Liver (tissue), 9 donors: ENCODE measurements around the gene CACNB4. TPM values are rescaled to one million over a fixed set of nuclear protein-coding genes. Genes with fewer than 3 reads are reported as not detected.

ENCODE experiments used
- DNase-seq: peaks from one replicate; pipeline ENCODE4 v3.0.0-alpha.2; 2017; ENCODE audit warnings: low spot score
- H3K27ac ChIP-seq, 2 donors: one replicate each; pipeline ENCODE4 v1.7.0; 2013; ENCODE audit warnings: inconsistent platforms in 2 of 2, low read length in 2 of 2, control low read depth in 1 of 2, low read depth in 1 of 2, mild to moderate bottlenecking in 1 of 2
- H3K27me3 ChIP-seq, 4 donors: one replicate each; pipeline versions ENCODE4 v1.6.1 to v1.7.0; 2013; ENCODE audit warnings: low read length in 3 of 4, inconsistent platforms in 1 of 4, mild to moderate bottlenecking in 1 of 4, moderate library complexity in 1 of 4; ENCODE audit not compliant: control insufficient read depth in 4 of 4, insufficient read depth in 4 of 4
- H3K36me3 ChIP-seq, 4 donors: one replicate each; pipeline versions ENCODE4 v1.6.1 to v1.7.0; 2013; ENCODE audit warnings: low read length in 3 of 4, mild to moderate bottlenecking in 3 of 4, low read depth in 1 of 4, moderate library complexity in 1 of 4; ENCODE audit not compliant: control insufficient read depth in 4 of 4, insufficient read depth in 3 of 4
- H3K4me1 ChIP-seq, 4 donors: one replicate each; pipeline versions ENCODE4 v1.6.1 to v1.7.0; 2013; ENCODE audit warnings: low read length in 3 of 4, mild to moderate bottlenecking in 3 of 4, moderate library complexity in 1 of 4; ENCODE audit not compliant: control insufficient read depth in 4 of 4, insufficient read depth in 4 of 4
- H3K4me3 ChIP-seq, 3 donors: one replicate each; pipeline versions ENCODE4 v1.6.1 to v1.7.0; 2013; ENCODE audit warnings: low read length in 3 of 3, control low read depth in 1 of 3, low read depth in 1 of 3, mild to moderate bottlenecking in 1 of 3
- H3K9ac ChIP-seq, 2 donors: one replicate each; pipeline ENCODE4 v1.7.0; 2013; ENCODE audit warnings: low read length in 2 of 2, mild to moderate bottlenecking in 2 of 2, moderate library complexity in 2 of 2, control low read depth in 1 of 2, low read depth in 1 of 2
- H3K9me3 ChIP-seq, 4 donors: one replicate each; pipeline versions ENCODE4 v1.6.1 to v1.7.0; 2013; ENCODE audit warnings: low read length in 3 of 4; ENCODE audit not compliant: control insufficient read depth in 4 of 4
- ATF3 ChIP-seq: IDR thresholded peaks from 2 replicates; pipeline ENCODE4 v1.6.1; 2016; ENCODE audit warnings: antibody characterized with exemption
- HNF4A ChIP-seq, 2 donors: conservative IDR thresholded peaks; 2 replicates each; pipeline ENCODE4 v1.6.1; 2016; ENCODE audit warnings: antibody characterized with exemption in 2 of 2, mild to moderate bottlenecking in 2 of 2
- HNF4G ChIP-seq: IDR thresholded peaks from 2 replicates; pipeline ENCODE4 v1.6.1; 2016; ENCODE audit warnings: antibody characterized with exemption
- REST ChIP-seq: IDR thresholded peaks from 2 replicates; pipeline ENCODE4 v1.6.1; 2016; ENCODE audit warnings: antibody characterized with exemption, mild to moderate bottlenecking
- RXRA ChIP-seq, 2 donors: IDR thresholded peaks; 2 replicates each; pipeline ENCODE4 v1.6.1; 2017 to 2018; ENCODE audit warnings: antibody characterized with exemption in 2 of 2, mild to moderate bottlenecking in 1 of 2
- TAF1 ChIP-seq: conservative IDR thresholded peaks from 2 replicates; pipeline ENCODE4 v1.6.1; 2016; ENCODE audit warnings: antibody characterized with exemption, mild to moderate bottlenecking
- YY1 ChIP-seq: IDR thresholded peaks from 2 replicates; pipeline ENCODE4 v1.6.1; 2016; ENCODE audit warnings: antibody characterized with exemption, mild to moderate bottlenecking
- ZBTB33 ChIP-seq: IDR thresholded peaks from 2 replicates; pipeline ENCODE4 v1.6.1; 2016; ENCODE audit warnings: antibody characterized with exemption
- WGBS: extraction: QIAGEN DNeasy Blood & Tissue Kit; methylation state at CpG from one replicate; pipeline ENCODE4 v1.1.7; 2013; 5-methylcytosine and 5-hydroxymethylcytosine counted together
- polyA plus RNA-seq, 2 donors: library from polyadenylated mRNA; stranded (reverse) in 1 of 2; unstranded in 1 of 2; fragments of 200-250 nt in 1 of 2; fragments of >200 nt in 1 of 2; fragmentation: Nextera tagmentation in 1 of 2; extraction: Ambion mirVana in 1 of 2; gene quantifications; one replicate each; pipeline versions ENCODE4 v1.2.1 to v1.2.3, GENCODE V29; 2013 to 2015
- total RNA-seq, 2 donors: library from RNA; depleted of rRNA; stranded (reverse); fragments of >200 nt; gene quantifications; one replicate each; pipeline ENCODE4 v1.2.3, GENCODE V29; 2014
- TF ChIP-seq, protein P1 (sequence below): IDR thresholded peaks from 2 replicates; pipeline ENCODE4 v1.6.1; 2016; ENCODE audit warnings: antibody characterized with exemption
- TF ChIP-seq, protein P2 (sequence below): fragments of 150-350 bp; IDR thresholded peaks from 2 replicates; pipeline ENCODE4 v1.5.1; 2017; ENCODE audit warnings: improper control_type of control experiment, low read depth, low read length; ENCODE audit not compliant: missing input control
- donor health status: healthy.
- donor health status: healthy.
- donor health status: healthy.
- donor health status: healthy.
- donor health status: healthy.

Gene CACNB4
- total and polyA plus RNA-seq, 4 donors: 0.02 to 0.50 (median 0.21) TPM

DNA sequence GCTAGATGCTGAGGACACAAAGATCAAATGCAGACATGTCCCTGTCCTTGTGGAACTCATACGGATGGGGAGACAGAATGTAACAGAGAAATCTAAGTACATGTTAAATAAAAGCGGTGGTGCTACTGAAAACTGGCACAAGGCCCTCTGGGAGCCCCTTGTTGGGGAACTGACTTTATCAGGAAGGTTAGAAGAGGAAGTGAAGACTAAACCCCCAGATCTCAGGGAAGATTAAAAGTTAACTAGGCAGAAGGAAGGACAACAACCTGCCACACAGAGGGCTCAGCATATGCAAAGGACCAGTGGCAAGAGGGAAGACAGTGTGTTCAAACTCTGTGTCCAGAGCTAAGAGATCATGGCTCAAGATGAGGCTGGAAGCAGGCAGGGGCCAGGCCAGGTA lies 4.8 kb downstream of the CACNB4 start:
- Histone ChIP-seq H3K27me3 (no peaks in the 10 kb centered on the region), H3K9ac (no peak overlapping the region), H3K36me3 (no peaks in the 10 kb centered on the region), H3K27ac (no peak overlapping the region), H3K4me3 (no peak overlapping the region), H3K4me1 (peaks cover 8 to 16% (median 12%) of the 10 kb centered on the region in 4 donors), H3K9me3 (no peaks in the 10 kb centered on the region)
- 91% methylated on average over 2 of the region's 2 CpGs for WGBS
- no peak for DNase-seq
- TF ChIP-seq HNF4A (conservative IDR thresholded peaks at IDR 0.05) (no peak), ATF3 (no peak), ZBTB33 (no peak), RXRA (IDR thresholded peaks at IDR 0.05) (no peak), TAF1 (no peak), HNF4G (no peak)
- TF ChIP-seq, protein P1, sequence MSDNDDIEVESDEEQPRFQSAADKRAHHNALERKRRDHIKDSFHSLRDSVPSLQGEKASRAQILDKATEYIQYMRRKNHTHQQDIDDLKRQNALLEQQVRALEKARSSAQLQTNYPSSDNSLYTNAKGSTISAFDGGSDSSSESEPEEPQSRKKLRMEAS: no peak

GRCh38 chr2:152093464-152093863 lies 5.4 kb downstream of the CACNB4 start:
- Histone ChIP-seq H3K36me3 (no peaks in the 10 kb centered on the region), H3K9me3 (no peaks in the 10 kb centered on the region), H3K9ac (no peak overlapping the region), H3K4me3 (no peak overlapping the region), H3K27ac (no peak overlapping the region), H3K27me3 (no peaks in the 10 kb centered on the region), H3K4me1 (peaks cover 3 to 11% (median 6%) of the 10 kb centered on the region in 4 donors)
- DNase-seq: no peak
- 90% methylated on average over 2 of the region's 2 CpGs for WGBS
- TF ChIP-seq, protein P2, sequence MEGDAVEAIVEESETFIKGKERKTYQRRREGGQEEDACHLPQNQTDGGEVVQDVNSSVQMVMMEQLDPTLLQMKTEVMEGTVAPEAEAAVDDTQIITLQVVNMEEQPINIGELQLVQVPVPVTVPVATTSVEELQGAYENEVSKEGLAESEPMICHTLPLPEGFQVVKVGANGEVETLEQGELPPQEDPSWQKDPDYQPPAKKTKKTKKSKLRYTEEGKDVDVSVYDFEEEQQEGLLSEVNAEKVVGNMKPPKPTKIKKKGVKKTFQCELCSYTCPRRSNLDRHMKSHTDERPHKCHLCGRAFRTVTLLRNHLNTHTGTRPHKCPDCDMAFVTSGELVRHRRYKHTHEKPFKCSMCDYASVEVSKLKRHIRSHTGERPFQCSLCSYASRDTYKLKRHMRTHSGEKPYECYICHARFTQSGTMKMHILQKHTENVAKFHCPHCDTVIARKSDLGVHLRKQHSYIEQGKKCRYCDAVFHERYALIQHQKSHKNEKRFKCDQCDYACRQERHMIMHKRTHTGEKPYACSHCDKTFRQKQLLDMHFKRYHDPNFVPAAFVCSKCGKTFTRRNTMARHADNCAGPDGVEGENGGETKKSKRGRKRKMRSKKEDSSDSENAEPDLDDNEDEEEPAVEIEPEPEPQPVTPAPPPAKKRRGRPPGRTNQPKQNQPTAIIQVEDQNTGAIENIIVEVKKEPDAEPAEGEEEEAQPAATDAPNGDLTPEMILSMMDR: no peak
- TF ChIP-seq YY1 (no peak), ATF3 (no peak), REST (no peak), HNF4G (no peak), TAF1 (no peak), RXRA (IDR thresholded peaks at IDR 0.05) (no peak)
- TF ChIP-seq, protein P1: no peak
